ENCODE results near the gene STAG2. TPM values are rescaled to one million over a fixed set of nuclear protein-coding genes. Genes with fewer than 3 reads are reported as not detected.
"Not testable (repeated sequence)": the region's sequence is repeated elsewhere in the genome, so short reads cannot be mapped to it uniquely, and the experiment has no call there.

Gene STAG2
- total RNA-seq, 1 donor from 2014 or later = 85.0 TPM

GRCh38 chrX:124030520-124030919 lies 69.0 kb downstream of the STAG2 start:
- DNase-seq (ENCODE audit: extremely low read depth, low read depth, low spot score) = no peak

DNA sequence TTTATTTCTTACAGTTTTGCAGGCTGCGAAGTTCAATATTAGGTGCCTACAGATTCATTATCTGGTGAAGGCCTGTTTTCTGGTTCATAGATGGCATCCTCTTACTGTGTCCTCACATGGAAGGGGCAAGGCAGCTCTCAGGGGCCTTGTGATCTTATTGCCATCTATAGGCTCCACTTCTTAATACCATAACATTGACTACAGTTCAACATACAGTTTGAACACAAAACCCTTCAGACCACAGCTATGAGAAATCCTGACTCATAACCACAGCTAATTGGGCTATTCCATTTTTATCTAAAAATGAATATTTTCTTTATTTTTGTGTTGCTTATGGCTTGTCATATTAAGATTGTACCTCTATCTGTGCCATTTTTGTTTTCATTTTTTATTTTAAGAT lies 72.3 kb downstream of the STAG2 start:
- no peak for DNase-seq (ENCODE audit: extremely low read depth, low read depth, low spot score)

- no peak for DNase-seq (ENCODE audit: extremely low read depth, low read depth, low spot score)
Observed at GRCh38 chrX:124035657-124036056, 74.2 kb downstream of the STAG2 start.

DNA sequence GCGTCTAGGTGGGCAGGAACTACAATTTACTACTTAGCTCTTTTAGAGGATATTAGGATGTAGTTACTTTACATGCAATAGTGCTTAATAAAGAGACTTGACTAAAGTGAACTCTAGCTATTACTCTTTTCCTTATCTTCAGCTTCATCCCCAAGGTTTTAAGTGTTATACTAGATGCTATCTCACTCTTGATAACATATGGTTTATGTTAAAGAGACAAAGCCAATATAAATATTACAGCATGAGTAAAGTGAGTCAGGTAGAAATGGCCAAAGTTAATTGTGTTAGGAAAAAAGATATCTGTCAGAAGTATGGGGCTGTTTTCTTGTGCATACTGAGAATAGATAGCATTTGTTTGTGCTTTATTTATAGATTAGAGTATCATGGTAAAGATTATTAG lies 80.5 kb downstream of the STAG2 start:
- DNase-seq (ENCODE audit: extremely low read depth, low read depth, low spot score) = no peak

- no peak for DNase-seq (ENCODE audit: extremely low read depth, low read depth, low spot score)
Observed at GRCh38 chrX:124045109-124045508, 83.6 kb downstream of the STAG2 start.

- DNase-seq (ENCODE audit: extremely low read depth, low read depth, low spot score) = not testable (repeated sequence)
Observed at GRCh38 chrX:124084417-124084816, 122.9 kb downstream of the STAG2 start.

DNA sequence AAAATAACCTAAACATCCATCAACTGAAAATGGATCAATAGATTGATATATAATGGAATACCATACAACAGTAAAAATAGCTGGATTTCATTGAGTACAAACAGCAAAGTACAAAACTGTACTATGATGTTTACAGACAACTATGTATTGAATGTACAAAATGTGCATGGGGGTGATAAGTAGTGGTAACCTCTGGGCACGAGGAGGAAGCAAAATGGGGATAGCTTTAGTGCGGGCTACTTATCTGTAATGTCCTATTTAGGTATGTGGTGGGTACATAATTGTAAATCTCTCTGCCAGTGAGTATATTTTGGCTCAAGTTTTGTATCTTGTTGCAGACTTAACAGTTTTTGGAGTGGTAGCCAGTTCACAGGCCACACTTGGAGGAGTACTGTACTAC lies 123.6 kb downstream of the STAG2 start:
- DNase-seq (ENCODE audit: extremely low read depth, low read depth, low spot score) = no peak

DNA sequence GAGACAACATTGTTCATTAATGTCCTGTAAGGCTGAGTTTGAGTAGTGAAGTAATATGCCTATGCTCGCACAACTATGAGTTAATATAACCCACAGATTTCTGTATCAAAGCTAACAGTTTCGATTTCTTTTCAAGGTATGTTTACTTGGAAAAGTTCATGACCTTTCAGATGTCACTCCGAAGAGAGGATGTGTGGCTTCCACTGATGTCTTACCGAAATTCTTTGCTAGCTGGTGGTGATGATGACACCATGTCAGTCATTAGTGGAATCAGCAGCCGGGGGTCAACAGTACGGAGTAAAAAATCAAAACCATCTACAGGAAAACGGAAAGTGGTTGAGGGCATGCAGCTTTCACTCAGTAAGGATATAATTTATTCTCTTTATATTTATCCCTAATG lies 124.9 kb downstream of the STAG2 start:
- no peak for DNase-seq (ENCODE audit: extremely low read depth, low read depth, low spot score)

GRCh38 chrX:124087000-124087746 lies 125.7 kb downstream of the STAG2 start:
- no peak for DNase-seq (ENCODE audit: extremely low read depth, low read depth, low spot score)

DNA sequence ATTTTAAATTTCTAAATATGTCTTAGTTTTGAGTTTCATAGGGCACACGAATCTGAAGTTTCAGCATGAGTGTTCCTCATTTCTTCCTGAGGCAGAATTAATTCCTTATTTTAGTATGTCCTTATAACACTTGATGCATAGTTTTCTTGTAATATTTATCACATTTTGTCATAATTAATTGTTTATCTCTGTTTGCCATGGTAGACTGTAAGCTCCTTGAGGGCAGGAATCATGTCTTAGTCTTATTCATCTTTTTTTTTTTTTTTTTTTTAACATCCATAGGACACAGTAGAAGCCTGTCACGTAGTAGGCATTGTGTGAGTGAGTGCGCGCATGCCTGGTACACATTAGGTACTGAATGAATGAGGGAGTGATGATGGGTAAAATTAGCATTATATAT lies 131.7 kb downstream of the STAG2 start:
- no peak for DNase-seq (ENCODE audit: extremely low read depth, low read depth, low spot score)

GRCh38 chrX:124097116-124097515 lies 135.6 kb downstream of the STAG2 start:
- DNase-seq (ENCODE audit: extremely low read depth, low read depth, low spot score) = no peak

GRCh38 chrX:124098089-124098488 lies 136.6 kb downstream of the STAG2 start:
- DNase-seq (ENCODE audit: extremely low read depth, low read depth, low spot score) = no peak

DNA sequence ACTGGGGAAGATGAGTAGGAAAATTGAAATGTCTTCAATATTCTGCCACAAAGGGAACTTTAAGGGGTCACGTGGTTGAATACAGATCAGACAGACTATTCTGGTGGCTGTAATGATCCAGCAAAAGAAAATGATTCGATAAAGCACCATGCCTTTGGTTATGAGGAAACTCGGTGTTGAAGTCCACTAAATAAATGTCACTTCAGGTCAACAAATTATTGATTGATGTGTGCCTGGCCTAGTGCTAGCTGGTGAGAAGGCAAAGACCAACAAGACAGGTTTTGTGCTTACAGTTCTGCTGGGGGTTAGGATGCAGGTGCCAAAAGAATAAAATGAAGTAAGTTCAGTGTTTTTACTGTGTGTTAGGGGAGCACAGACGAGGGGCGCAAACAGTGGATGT lies 142.5 kb downstream of the STAG2 start:
- DNase-seq (ENCODE audit: extremely low read depth, low read depth, low spot score) = no peak

DNA sequence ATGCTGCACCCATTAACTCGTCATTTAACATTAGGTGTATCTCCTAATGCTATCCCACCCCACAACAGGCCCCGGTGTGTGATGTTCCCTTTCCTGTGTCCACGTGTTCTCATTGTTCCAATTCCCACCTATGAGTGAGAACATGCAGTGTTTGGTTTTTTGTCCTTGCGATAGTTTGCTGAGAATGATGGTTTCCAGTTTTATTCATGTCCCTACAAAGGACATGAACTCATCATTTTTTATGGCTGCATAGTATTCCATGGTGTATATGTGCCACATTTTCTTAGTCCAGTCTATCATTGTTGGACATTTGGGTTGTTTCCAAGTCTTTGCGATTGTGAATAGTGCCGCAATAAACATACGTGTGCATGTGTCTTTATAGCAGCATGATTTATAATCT lies 143.0 kb downstream of the STAG2 start:
- not testable (repeated sequence) for DNase-seq (ENCODE audit: extremely low read depth, low read depth, low spot score)

- no peak for DNase-seq (ENCODE audit: extremely low read depth, low read depth, low spot score)
Observed at GRCh38 chrX:124113621-124114600, 152.4 kb downstream of the STAG2 start.

- no peak for DNase-seq (ENCODE audit: extremely low read depth, low read depth, low spot score)
Observed at GRCh38 chrX:124117325-124117724, 155.8 kb downstream of the STAG2 start.

GRCh38 chrX:124125471-124125870 lies 164.0 kb downstream of the STAG2 start:
- DNase-seq (ENCODE audit: extremely low read depth, low read depth, low spot score) = no peak

DNA sequence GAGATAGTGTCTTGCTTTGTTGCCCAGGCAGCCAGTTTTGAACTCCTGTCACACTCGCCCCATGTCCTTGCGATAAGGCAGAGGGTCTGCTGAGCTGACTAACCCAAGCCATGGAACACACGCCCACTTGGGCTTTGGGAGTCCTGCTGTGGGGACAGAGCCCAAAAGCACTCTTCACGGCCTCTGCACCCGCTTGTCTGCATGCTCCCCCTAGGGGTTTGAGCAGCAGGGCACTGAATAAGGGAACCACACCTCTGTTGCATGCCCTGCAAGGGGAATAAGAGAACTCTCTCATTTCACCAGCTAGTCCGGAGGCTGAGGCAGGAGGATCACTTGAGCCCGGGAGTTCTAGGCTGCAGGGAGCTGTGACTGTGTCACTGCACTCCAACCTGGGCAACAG lies 166.0 kb downstream of the STAG2 start:
- no peak for DNase-seq (ENCODE audit: extremely low read depth, low read depth, low spot score)

GRCh38 chrX:124132437-124132836 lies 170.9 kb downstream of the STAG2 start:
- not testable (repeated sequence) for DNase-seq (ENCODE audit: extremely low read depth, low read depth, low spot score)

DNA sequence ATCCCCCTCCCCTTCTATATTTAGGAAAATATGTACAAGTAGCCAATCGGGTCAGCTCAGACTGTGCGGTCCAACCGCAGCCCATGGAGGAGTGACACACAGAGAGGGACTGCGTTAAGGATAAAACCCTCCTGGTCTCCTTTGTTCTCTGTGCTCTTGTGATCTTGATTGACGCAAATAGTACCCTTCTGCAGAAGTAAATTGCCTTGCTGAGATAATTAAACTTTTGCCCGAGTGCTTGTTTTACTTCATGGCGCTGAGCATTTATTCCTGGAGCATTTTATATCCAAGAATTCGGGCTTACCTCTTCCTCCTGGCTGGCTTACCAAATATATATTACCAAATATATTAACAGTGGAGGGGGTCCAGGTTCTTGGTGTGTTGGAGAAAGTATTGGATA lies 184.2 kb downstream of the STAG2 start:
- DNase-seq (ENCODE audit: extremely low read depth, low read depth, low spot score) = no peak

GRCh38 chrX:124151195-124151594 lies 189.7 kb downstream of the STAG2 start:
- no peak for DNase-seq (ENCODE audit: extremely low read depth, low read depth, low spot score)

Data from glomerular endothelial cell (primary cell).